A673 (cell line): Measurements from ENCODE around the gene MTMR12.

Source experiments
- EZH2 ChIP-seq: fragments of 200-600 bp; sonication (generic); IDR thresholded peaks from 2 replicates; pipeline ENCODE4 v1.6.1; 2017; ENCODE audit warnings: borderline replicate concordance, low read depth, mild to moderate bottlenecking, mixed read lengths, antibody characterized with exemption, low read length; ENCODE audit not compliant: poor library complexity, severe bottlenecking
- TF ChIP-seq, protein P1 (sequence below): fragments of 300-800, 200-600 bp; sonication (generic); conservative IDR thresholded peaks from 2 replicates; pipeline ENCODE4 v1.5.1; 2017; ENCODE audit warnings: low read depth, mild to moderate bottlenecking, antibody characterized with exemption, low read length, moderate library complexity, mixed read lengths

DNA sequence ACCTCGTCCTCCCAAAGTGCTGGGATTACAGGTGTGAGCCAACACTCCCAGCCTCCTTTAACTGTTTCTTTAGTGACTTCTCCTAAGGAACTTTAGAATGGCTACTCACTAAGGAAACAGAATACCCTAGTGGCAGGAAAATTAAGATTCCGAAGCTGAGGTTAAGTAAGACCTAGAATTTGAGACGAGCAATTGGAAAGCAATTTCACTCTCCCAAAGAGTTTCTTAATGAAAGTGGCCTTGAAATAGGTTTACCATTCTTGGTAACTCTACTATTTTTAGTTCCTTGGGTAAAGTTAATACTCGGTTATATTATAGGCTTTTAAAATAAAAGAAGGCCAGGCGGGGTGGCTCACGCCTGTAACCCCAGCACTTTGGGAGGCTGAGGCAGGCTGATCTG is 115.7 kb downstream of the MTMR12 start:
- TF ChIP-seq, protein P1, sequence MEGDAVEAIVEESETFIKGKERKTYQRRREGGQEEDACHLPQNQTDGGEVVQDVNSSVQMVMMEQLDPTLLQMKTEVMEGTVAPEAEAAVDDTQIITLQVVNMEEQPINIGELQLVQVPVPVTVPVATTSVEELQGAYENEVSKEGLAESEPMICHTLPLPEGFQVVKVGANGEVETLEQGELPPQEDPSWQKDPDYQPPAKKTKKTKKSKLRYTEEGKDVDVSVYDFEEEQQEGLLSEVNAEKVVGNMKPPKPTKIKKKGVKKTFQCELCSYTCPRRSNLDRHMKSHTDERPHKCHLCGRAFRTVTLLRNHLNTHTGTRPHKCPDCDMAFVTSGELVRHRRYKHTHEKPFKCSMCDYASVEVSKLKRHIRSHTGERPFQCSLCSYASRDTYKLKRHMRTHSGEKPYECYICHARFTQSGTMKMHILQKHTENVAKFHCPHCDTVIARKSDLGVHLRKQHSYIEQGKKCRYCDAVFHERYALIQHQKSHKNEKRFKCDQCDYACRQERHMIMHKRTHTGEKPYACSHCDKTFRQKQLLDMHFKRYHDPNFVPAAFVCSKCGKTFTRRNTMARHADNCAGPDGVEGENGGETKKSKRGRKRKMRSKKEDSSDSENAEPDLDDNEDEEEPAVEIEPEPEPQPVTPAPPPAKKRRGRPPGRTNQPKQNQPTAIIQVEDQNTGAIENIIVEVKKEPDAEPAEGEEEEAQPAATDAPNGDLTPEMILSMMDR: no peak
- no peak for TF ChIP-seq EZH2
